GM12801 (cell line): Measurements from ENCODE around the gene CALML3.

Experiments used
- CTCF ChIP-seq: IDR thresholded peaks from one replicate; pipeline ENCODE4 v1.5.1; 2011; ENCODE audit warnings: control low read depth; ENCODE audit not compliant: insufficient read length; ENCODE audit errors: extremely low read depth

CALML3 gene

GRCh38 chr10:5519054-5519453 is 5.7 kb upstream of the CALML3 start:
- no peak for TF ChIP-seq CTCF

GRCh38 chr10:5522913-5523560 is 1.7 kb upstream of the CALML3 start:
- no peak for TF ChIP-seq CTCF

- no peak for TF ChIP-seq CTCF
These were observed 776 bp upstream of the CALML3 start for GRCh38 chr10:5523796-5524574.

- TF ChIP-seq CTCF: no peak
These were observed 990 bp downstream of the CALML3 start for GRCh38 chr10:5525561-5526341.

GRCh38 chr10:5526691-5527331 is 2.0 kb downstream of the CALML3 start:
- TF ChIP-seq CTCF: no peak

GRCh38 chr10:5527332-5528200 is 2.8 kb downstream of the CALML3 start:
- TF ChIP-seq CTCF: no peak
